A549 (cell line): Measurements from ENCODE around the gene OR8S1. TPM values are rescaled to one million over a fixed set of nuclear protein-coding genes. Genes with fewer than 3 reads are reported as not detected.
"Not testable (repeated sequence)": the region's sequence is repeated elsewhere in the genome, so short reads cannot be mapped to it uniquely, and the experiment has no call there.

Experiments used
- ATAC-seq, 2 experiments: fragments of 200-7000 bp in 1 of 2; fragments of >200 bp in 1 of 2; cut with Nextera tagmentation in 1 of 2; cut with Tn5 transposase in 1 of 2; 3 replicates each; pipeline versions ENCODE4 v1.8.0 to v1.9.1; 2018 to 2020; ENCODE audit warnings: mild to moderate bottlenecking in 1 of 2, moderate library complexity in 1 of 2
- CTCF ChIA-PET: fragments of 300-600 bp; sonication (Branson Sonifier 250); formaldehyde crosslinking; extraction: SDS; loops from one replicate; lab custom pipeline; 2021; ENCODE audit warnings: antibody characterized with exemption, inconsistent platforms; lab: Yijun Ruan, JAX
- POLR2A ChIA-PET: fragments of 350-600 bp; formaldehyde crosslinking; extraction: SDS; loops from one replicate; lab custom pipeline; 2021; ENCODE audit warnings: antibody characterized with exemption, inconsistent platforms; lab: Yijun Ruan, JAX
- DNase-seq, 2 experiments: peaks; one replicate each; pipeline versions ENCODE4 v3.0.0 to v3.0.0-alpha.2; 2011 to 2016; ENCODE audit warnings: low read depth in 1 of 2, low spot score in 1 of 2
- FAIRE-seq: peaks from 2 replicates; lab custom pipeline; 2011; peaks lifted over from hg19 to GRCh38; lab: Jason Lieb, UNC
- H3K27ac ChIP-seq, 2 experiments: fragments of >200 bp; sonication (Bioruptor Twin); formaldehyde crosslinking; 3 replicates each; pipeline ENCODE4 v1.5.1; 2016 to 2017
- H3K4me1 ChIP-seq: fragments of >200 bp; sonication (Bioruptor Twin); formaldehyde crosslinking; 3 replicates; pipeline ENCODE4 v1.6.1; 2016
- H3K4me2 ChIP-seq: fragments of >200 bp; sonication (Bioruptor Twin); formaldehyde crosslinking; 3 replicates; pipeline ENCODE4 v1.6.1; 2016
- H3K4me3 ChIP-seq: fragments of >200 bp; sonication (Bioruptor Twin); formaldehyde crosslinking; 3 replicates; pipeline ENCODE4 v1.5.1; 2016
- H3K9me3 ChIP-seq: fragments of >200 bp; sonication (Bioruptor Twin); formaldehyde crosslinking; 3 replicates; pipeline ENCODE4 v1.6.1; 2016
- NFE2L2 ChIP-seq: fragments of 150-350 bp; conservative IDR thresholded peaks from 2 replicates; pipeline ENCODE4 v1.6.1; 2014; ENCODE audit warnings: low read length
- RAD21 ChIP-seq, 2 experiments: fragments of >200 bp in 1 of 2; sonication (Bioruptor Twin) in 1 of 2; formaldehyde crosslinking in 1 of 2; IDR thresholded peaks in 1 of 2; conservative IDR thresholded peaks in 1 of 2; 2 replicates in 1 of 2; 3 replicates in 1 of 2; pipeline ENCODE4 v1.6.1; 2012 to 2018; ENCODE audit warnings: inconsistent platforms in 1 of 2
- RNF2 ChIP-seq: fragments of 200-600 bp; sonication (generic); IDR thresholded peaks from 2 replicates; pipeline ENCODE4 v1.6.1; 2016; ENCODE audit warnings: low read depth, mild to moderate bottlenecking, antibody characterized with exemption, moderate library complexity, borderline replicate concordance
- SMC3 ChIP-seq: fragments of >200 bp; sonication (Bioruptor Twin); formaldehyde crosslinking; IDR thresholded peaks from 3 replicates; pipeline ENCODE4 v1.6.1; 2018; ENCODE audit warnings: inconsistent platforms
- TFCP2L1 ChIP-seq: fragments of 250-450 bp; sonication (Bioruptor Pico); IDR thresholded peaks from 2 replicates; pipeline ENCODE4 v1.5.0; 2021; ENCODE audit warnings: mild to moderate bottlenecking
- ZC3H11A ChIP-seq: fragments of 450-650 bp; IDR thresholded peaks from 2 replicates; pipeline ENCODE4 v1.6.1; 2014; ENCODE audit warnings: antibody characterized with exemption, mild to moderate bottlenecking
- ZFP36 ChIP-seq: fragments of 450-650 bp; IDR thresholded peaks from 2 replicates; pipeline ENCODE4 v1.6.1; 2014; ENCODE audit warnings: borderline replicate concordance; ENCODE audit not compliant: partially characterized antibody
- WGBS: methylation state at CpG from one replicate; pipeline ENCODE4 v1.1.6; 2017; ENCODE audit errors: missing lambda C conversion rate; 5-methylcytosine and 5-hydroxymethylcytosine counted together
- polyA plus RNA-seq, 4 experiments: library from polyadenylated mRNA; depleted of rRNA in 3 of 4; stranded (reverse); fragments of >200 nt; fragmentation: RNase III in 1 of 4; extraction: RNeasy Plus Mini Kit Qiagen cat#74134 plus additional on column Dnase treatment in 1 of 4; gene quantifications; 2 replicates in 3 of 4; 3 replicates in 1 of 4; pipeline ENCODE4 v1.2.3, GENCODE V29; 2011 to 2017
- TF ChIP-seq, protein P1 (sequence below): fragments of >200 bp; sonication (Bioruptor Twin); formaldehyde crosslinking; IDR thresholded peaks from 3 replicates; pipeline ENCODE4 v1.5.1; 2016
- TF ChIP-seq, protein P2 (sequence below): IDR thresholded peaks from 2 replicates; pipeline ENCODE4 v1.6.1; 2012

The OR8S1 gene
- polyA plus RNA-seq, 2 of the 4 experiments (the other 2 are of a cell fraction), result not detected

DNA sequence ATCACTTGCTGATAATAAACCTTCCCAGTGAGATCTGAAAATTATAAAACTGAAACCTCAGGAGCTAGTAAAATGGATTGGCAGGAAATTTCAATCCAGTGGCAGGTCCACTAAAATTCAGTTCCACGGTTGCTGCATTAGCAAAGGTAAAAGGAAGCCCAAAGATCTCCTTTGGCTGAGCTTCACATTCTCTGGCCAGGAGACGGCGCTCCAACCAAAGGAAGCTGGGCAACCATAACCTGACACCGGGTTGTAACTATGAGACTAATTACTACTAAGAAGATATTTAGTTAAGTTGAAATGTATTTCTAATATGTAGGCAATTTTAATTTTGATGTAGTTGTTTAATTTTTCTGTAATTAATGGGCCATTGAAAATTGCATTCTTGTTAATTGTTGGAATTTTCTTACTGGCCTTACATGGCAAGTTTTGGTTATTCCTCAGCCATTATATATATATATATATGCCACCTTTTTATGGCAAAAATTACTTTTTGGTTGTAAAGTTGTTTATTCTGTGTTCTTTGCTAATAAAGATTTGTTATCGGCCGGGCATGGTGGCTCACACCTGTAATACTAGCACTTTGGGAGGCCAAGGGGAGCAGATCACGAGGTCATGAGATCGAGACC lies 17.0 kb downstream of the OR8S1 start:
- H3K4me3 ChIP-seq, result no peak overlapping the region
- FAIRE-seq, result no peak
- POLR2A ChIA-PET, result interaction anchor here (0.7 to 1.1 kb wide), 2 partner anchors 76 to 224 kb away, joined by 3 to 5 read pairs; no protein-coding TSS in a partner anchor
- TF ChIP-seq, protein P1, sequence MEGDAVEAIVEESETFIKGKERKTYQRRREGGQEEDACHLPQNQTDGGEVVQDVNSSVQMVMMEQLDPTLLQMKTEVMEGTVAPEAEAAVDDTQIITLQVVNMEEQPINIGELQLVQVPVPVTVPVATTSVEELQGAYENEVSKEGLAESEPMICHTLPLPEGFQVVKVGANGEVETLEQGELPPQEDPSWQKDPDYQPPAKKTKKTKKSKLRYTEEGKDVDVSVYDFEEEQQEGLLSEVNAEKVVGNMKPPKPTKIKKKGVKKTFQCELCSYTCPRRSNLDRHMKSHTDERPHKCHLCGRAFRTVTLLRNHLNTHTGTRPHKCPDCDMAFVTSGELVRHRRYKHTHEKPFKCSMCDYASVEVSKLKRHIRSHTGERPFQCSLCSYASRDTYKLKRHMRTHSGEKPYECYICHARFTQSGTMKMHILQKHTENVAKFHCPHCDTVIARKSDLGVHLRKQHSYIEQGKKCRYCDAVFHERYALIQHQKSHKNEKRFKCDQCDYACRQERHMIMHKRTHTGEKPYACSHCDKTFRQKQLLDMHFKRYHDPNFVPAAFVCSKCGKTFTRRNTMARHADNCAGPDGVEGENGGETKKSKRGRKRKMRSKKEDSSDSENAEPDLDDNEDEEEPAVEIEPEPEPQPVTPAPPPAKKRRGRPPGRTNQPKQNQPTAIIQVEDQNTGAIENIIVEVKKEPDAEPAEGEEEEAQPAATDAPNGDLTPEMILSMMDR, result peak; percentile 73
- TF ChIP-seq RAD21 (conservative IDR thresholded peaks at IDR 0.05 in 1 of 2, IDR thresholded peaks at IDR 0.05 in 1 of 2) (peak; percentile 73 to 92), SMC3 (peak; percentile 77), ZC3H11A (no peak)
- no peak overlapping the region for H3K27ac ChIP-seq
- H3K9me3 ChIP-seq, result no peaks in the 10 kb centered on the region
- DNase-seq, result peak; percentile 21 to 59
- H3K4me2 ChIP-seq, result no peak overlapping the region
- CTCF ChIA-PET, result interaction anchor here (0.6 to 6.9 kb wide), 14 partner anchors 9 to 653 kb away, joined by 3 to 88 read pairs (median 4); partner anchors contain the start of gene OR8S1
- peak; percentile 73 to 90; a peak in 5 of 6 replicates for ATAC-seq
- WGBS, result 27% methylated on average over 8 of the region's 8 CpGs
- no peaks in the 10 kb centered on the region for H3K4me1 ChIP-seq

DNA sequence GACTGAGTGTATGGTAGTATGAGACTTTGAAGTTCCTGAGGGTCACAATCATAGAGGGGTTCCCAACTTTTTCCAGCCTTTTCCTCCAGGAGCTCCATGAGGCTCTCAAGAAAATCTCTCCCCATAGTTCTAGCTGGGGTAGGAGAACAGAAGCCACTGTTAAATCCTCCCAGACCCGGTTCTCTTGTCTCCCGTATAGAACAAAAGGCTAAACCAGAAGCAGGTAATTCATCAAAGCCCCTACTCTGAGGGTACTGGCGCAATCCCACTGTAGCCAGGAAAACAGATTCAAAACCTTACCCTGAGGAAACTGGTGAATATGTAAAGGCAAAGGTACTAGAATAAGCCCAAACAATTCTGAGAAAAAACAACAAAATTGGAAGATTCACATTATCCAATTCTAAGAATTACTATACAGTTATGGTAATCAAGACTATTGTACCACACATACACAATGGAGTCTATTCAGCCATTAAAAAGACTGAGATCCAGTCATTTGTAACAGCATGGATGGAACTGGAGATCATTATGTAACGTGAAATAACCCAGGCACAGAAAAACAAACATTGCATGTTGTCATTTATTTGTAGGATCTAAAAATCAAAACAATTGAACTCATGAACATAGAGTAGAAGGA lies 20.5 kb downstream of the OR8S1 start:
- ATAC-seq (no peak), FAIRE-seq (no peak), DNase-seq (no peak)
- Histone ChIP-seq H3K4me2 (no peak overlapping the region), H3K9me3 (no peaks in the 10 kb centered on the region), H3K4me3 (no peak overlapping the region), H3K4me1 (no peaks in the 10 kb centered on the region), H3K27ac (no peak overlapping the region)
- WGBS, result 10% methylated on average over 4 of the region's 4 CpGs
- ChIA-PET CTCF (interaction anchor here (6.9 kb wide), 1 partner anchor 74 kb away, joined by 88 read pairs; no protein-coding TSS in a partner anchor), POLR2A (interaction anchor here (0.6 kb wide), 1 partner anchor 70 kb away, joined by 3 read pairs; no protein-coding TSS in a partner anchor)
- TF ChIP-seq SMC3, result no peak
- no peak for TF ChIP-seq TFCP2L1 (CRISPR knock-in tag)
- no peak for TF ChIP-seq ZFP36
- no peak for TF ChIP-seq RNF2
- TF ChIP-seq NFE2L2, result no peak
- TF ChIP-seq, protein P2, sequence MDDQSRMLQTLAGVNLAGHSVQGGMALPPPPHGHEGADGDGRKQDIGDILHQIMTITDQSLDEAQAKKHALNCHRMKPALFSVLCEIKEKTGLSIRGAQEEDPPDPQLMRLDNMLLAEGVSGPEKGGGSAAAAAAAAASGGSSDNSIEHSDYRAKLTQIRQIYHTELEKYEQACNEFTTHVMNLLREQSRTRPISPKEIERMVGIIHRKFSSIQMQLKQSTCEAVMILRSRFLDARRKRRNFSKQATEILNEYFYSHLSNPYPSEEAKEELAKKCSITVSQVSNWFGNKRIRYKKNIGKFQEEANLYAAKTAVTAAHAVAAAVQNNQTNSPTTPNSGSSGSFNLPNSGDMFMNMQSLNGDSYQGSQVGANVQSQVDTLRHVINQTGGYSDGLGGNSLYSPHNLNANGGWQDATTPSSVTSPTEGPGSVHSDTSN, result no peak

DNA sequence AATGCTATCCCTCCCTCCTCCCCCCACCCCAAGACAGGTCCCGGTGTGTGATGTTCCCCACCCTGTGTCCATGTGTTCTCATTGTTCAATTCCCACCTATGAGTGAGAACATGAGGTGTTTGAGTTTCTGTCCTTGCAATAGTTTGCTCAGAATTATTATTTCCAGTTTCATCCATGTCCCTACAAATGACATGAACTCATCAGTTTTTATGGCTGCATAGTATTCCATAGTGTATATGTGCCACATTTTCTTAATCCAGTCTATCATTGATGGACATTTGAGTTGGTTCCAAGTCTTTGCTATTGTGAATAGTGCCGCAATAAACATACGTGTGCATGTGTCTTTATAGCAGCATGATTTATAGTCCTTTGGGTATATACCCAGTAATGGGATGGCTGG lies 21.6 kb downstream of the OR8S1 start:
- H3K4me2 ChIP-seq, result not testable (repeated sequence)

DNA sequence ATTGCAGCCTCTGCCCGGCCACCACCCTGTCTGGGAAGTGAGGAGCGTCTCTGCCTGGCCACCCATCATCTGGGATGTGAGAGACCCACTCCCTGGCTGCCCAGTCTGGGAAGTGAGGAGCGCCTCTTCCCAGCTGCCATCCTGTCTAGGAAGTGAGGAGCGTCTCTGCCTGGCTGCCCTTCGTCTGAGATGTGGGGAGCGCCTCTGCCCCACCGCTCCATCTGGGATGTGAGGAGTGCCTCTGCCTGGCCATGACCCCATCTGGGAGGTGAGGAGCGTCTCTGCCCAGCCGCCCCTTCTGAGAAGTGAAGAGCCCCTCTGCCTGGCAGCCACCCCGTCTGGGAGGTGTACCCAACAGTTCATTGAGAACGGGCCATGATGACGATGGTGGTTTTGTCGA lies 26.2 kb downstream of the OR8S1 start:
- DNase-seq, H3K4me2 ChIP-seq, H3K9me3 ChIP-seq, FAIRE-seq, H3K27ac ChIP-seq, ATAC-seq, H3K4me3 ChIP-seq, POLR2A ChIA-PET, H3K4me1 ChIP-seq: not testable (repeated sequence)
- WGBS, result 72% methylated on average over 10 of the region's 13 CpGs
- CTCF ChIA-PET, result interaction anchor here (0.5 to 1.0 kb wide), 2 partner anchors 30 to 67 kb away, joined by 3 read pairs; no protein-coding TSS in a partner anchor

More for the DNA sequence above, 21.6 kb downstream of the OR8S1 start:
- H3K9me3 ChIP-seq, ATAC-seq, H3K4me1 ChIP-seq, H3K4me3 ChIP-seq, POLR2A ChIA-PET, FAIRE-seq, H3K27ac ChIP-seq, DNase-seq, CTCF ChIA-PET: not testable (repeated sequence)
- WGBS, result 51% methylated on average over 3 of the region's 3 CpGs

DNA sequence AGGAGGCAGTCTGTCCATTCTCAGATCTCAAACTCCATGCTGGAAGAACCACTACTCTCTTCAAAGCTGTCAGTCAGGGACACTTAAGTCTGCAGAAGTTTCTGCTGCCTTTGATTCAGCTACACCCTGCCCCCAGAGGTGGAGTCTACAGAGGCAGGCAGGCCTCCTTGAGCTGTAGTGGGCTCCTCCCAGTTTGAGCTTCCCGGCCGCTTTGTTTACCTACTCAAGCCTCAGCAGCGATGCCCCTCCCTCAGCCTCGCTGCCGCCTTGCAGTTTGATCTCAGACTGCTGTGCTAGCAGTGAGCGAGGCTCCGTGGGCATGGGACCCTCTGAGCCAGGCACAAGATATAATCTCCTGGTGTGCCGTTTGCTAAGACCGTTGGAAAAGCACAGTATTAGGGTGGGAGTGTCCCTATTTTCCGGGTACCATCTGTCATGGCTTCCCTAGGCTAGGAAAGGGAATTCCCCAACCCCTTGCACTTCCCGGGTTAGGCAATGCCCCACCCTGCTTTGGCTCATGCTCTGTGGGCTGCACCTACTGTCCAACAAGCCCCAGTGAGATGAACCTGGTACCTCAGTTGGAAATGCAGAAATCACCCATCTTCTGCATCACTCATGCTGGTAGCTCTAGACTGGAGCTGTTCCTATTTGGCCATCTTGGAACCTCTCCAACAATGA lies 28.4 kb downstream of the OR8S1 start:
- CTCF ChIA-PET, FAIRE-seq: not testable (repeated sequence)

More for the DNA sequence above, 28.4 kb downstream of the OR8S1 start:
- peak overlapping the region; percentile 60 for H3K4me2 ChIP-seq
- 5% methylated on average over 11 of the region's 11 CpGs for WGBS
- ATAC-seq (0 out of 6 replicates have a peak, but pooled peaks of 1 of the 2 experiments have one; percentile 35), DNase-seq (peak in 1 of 2 experiments; percentile 36)
- H3K4me3 ChIP-seq, POLR2A ChIA-PET, H3K9me3 ChIP-seq, H3K4me1 ChIP-seq, H3K27ac ChIP-seq: not testable (repeated sequence)
